MM.1S (cell line): ENCODE measurements around the gene FOXD1.

Source experiments
- EZH2 ChIP-seq: fragments of 300-600 bp; sonication (generic); optimal IDR thresholded peaks from 2 replicates; pipeline ENCODE3; 2017; ENCODE audit warnings: low read depth, mild to moderate bottlenecking, antibody characterized with exemption, low read length, mixed read lengths
- TF ChIP-seq, protein P1 (sequence below): fragments of 300-600 bp; sonication (generic); IDR thresholded peaks from 2 replicates; pipeline ENCODE4 v1.5.1; 2016; ENCODE audit warnings: antibody characterized with exemption, low read length, mixed read lengths

GRCh38 chr5:73495772-73496335 lies 47.3 kb upstream of the FOXD1 start:
- TF ChIP-seq, protein P1, sequence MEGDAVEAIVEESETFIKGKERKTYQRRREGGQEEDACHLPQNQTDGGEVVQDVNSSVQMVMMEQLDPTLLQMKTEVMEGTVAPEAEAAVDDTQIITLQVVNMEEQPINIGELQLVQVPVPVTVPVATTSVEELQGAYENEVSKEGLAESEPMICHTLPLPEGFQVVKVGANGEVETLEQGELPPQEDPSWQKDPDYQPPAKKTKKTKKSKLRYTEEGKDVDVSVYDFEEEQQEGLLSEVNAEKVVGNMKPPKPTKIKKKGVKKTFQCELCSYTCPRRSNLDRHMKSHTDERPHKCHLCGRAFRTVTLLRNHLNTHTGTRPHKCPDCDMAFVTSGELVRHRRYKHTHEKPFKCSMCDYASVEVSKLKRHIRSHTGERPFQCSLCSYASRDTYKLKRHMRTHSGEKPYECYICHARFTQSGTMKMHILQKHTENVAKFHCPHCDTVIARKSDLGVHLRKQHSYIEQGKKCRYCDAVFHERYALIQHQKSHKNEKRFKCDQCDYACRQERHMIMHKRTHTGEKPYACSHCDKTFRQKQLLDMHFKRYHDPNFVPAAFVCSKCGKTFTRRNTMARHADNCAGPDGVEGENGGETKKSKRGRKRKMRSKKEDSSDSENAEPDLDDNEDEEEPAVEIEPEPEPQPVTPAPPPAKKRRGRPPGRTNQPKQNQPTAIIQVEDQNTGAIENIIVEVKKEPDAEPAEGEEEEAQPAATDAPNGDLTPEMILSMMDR, result no peak
- no peak for TF ChIP-seq EZH2
